HG03103 (cell line): ENCODE measurements around the gene EFCAB14.
"Not testable (repeated sequence)": the region's sequence is repeated elsewhere in the genome, so short reads cannot be mapped to it uniquely, and the experiment has no call there.

ENCODE experiments used
- ATAC-seq: cut with Tn5 transposase; IDR thresholded peaks from one replicate; pipeline ENCODE4 v1.9.1; 2021; ENCODE audit warnings: low read depth; ENCODE audit not compliant: unreplicated experiment

Gene EFCAB14

GRCh38 chr1:46718727-46719622 is at the start of gene EFCAB14:
Gene EFCAB14 (minus strand): TSS chr1:46719114. CDS start chr1:46718087, 1,027 bp downstream.
- ATAC-seq: peak; percentile 96

GRCh38 chr1:46768445-46768844 is 49.5 kb upstream of the EFCAB14 start:
- ATAC-seq: no peak

GRCh38 chr1:46767649-46768282 is 48.9 kb upstream of the EFCAB14 start:
- no peak for ATAC-seq

- ATAC-seq: no peak
These were observed 45.5 kb upstream of the EFCAB14 start for GRCh38 chr1:46764402-46764801.

GRCh38 chr1:46761740-46762139 is 42.8 kb upstream of the EFCAB14 start:
- ATAC-seq: no peak

GRCh38 chr1:46760558-46761166 is 41.7 kb upstream of the EFCAB14 start:
- no peak for ATAC-seq

- ATAC-seq: no peak
These were observed 39.1 kb upstream of the EFCAB14 start for GRCh38 chr1:46757956-46758528.

- ATAC-seq: no peak
These were observed 38.5 kb upstream of the EFCAB14 start for GRCh38 chr1:46757247-46757955.

GRCh38 chr1:46755121-46755520 is 36.2 kb upstream of the EFCAB14 start:
- no peak for ATAC-seq

- ATAC-seq: not testable (repeated sequence)
These were observed 35.8 kb upstream of the EFCAB14 start for GRCh38 chr1:46754707-46755106.

- ATAC-seq: no peak
These were observed 35.1 kb upstream of the EFCAB14 start for GRCh38 chr1:46753985-46754384.

GRCh38 chr1:46749921-46750404 is 31.0 kb upstream of the EFCAB14 start:
- no peak for ATAC-seq

- ATAC-seq: no peak
These were observed 30.5 kb upstream of the EFCAB14 start for GRCh38 chr1:46749404-46749803.

- ATAC-seq: no peak
These were observed 28.9 kb upstream of the EFCAB14 start for GRCh38 chr1:46747683-46748288.

GRCh38 chr1:46742069-46742468 is 23.2 kb upstream of the EFCAB14 start:
- no peak for ATAC-seq

GRCh38 chr1:46735708-46736324 is 16.9 kb upstream of the EFCAB14 start:
- ATAC-seq: no peak

- not testable (repeated sequence) for ATAC-seq
These were observed 9.5 kb upstream of the EFCAB14 start for GRCh38 chr1:46728327-46728873.

- ATAC-seq: no peak
These were observed 6.8 kb upstream of the EFCAB14 start for GRCh38 chr1:46725736-46726108.
